B cell (primary cell): Measurements from ENCODE around the gene LAMA1. TPM values are rescaled to one million over a fixed set of nuclear protein-coding genes. Genes with fewer than 3 reads are reported as not detected.

Experiments
- ATAC-seq: fragments of 200-7000 bp; cut with Tn5 transposase; one replicate; pipeline ENCODE4 v1.10.0; 2021; ENCODE audit warnings: low read depth, mild to moderate bottlenecking, moderate number of reproducible peaks, moderate library complexity
- CTCF ChIA-PET: fragments of 350-600 bp; sonication (Branson Sonifier 250); formaldehyde crosslinking; loops from one replicate; lab custom pipeline; 2021; ENCODE audit warnings: antibody characterized with exemption, inconsistent platforms; lab: Charles Lee
- POLR2A ChIA-PET: fragments of 350-600 bp; sonication (Branson Sonifier 250); formaldehyde crosslinking; loops from one replicate; lab custom pipeline; 2021; ENCODE audit warnings: antibody characterized with exemption; lab: Charles Lee
- DNase-seq: peaks from one replicate; pipeline ENCODE4 v3.0.0; 2013
- H2AFZ ChIP-seq: 2 replicates; pipeline ENCODE4 v1.6.1; 2012; ENCODE audit warnings: mild to moderate bottlenecking, low read depth, low read length; ENCODE audit not compliant: insufficient read depth, poor library complexity, severe bottlenecking
- H3K27ac ChIP-seq, 2 donors: 1 replicate in 1 of 2; 2 replicates in 1 of 2; pipeline ENCODE4 v1.5.1; 2012 to 2013; ENCODE audit warnings: low read length in 2 of 2, mild to moderate bottlenecking in 2 of 2, moderate library complexity in 1 of 2
- H3K27me3 ChIP-seq, 4 experiments: fragments of 200-600 bp in 1 of 4; sonication (generic) in 1 of 4; replicated peaks in 1 of 4; 1 replicate in 2 of 4; 2 replicates in 2 of 4; pipeline versions ENCODE4 v1.6.1 to v1.7.0; 2013 to 2016; ENCODE audit warnings: low read length in 3 of 4, mild to moderate bottlenecking in 2 of 4, mixed read lengths in 1 of 4, moderate library complexity in 1 of 4; ENCODE audit not compliant: insufficient read depth in 4 of 4, control insufficient read depth in 3 of 4; ENCODE audit errors: control extremely low read depth in 1 of 4
- H3K36me3 ChIP-seq, 2 experiments: replicated peaks in 1 of 2; 1 replicate in 1 of 2; 2 replicates in 1 of 2; pipeline versions ENCODE4 v1.6.1 to v1.7.1; 2013; ENCODE audit warnings: low read length in 1 of 2; ENCODE audit not compliant: insufficient read depth in 2 of 2, control insufficient read depth in 1 of 2; ENCODE audit errors: control extremely low read depth in 1 of 2, extremely low read depth in 1 of 2
- H3K4me1 ChIP-seq, 2 donors: fragments of 200-600 bp in 1 of 2; sonication (generic) in 1 of 2; 1 replicate in 1 of 2; 2 replicates in 1 of 2; pipeline versions ENCODE4 v1.5.1 to v1.6.1; 2013 to 2017; ENCODE audit warnings: low read length in 2 of 2; ENCODE audit not compliant: control insufficient read depth in 2 of 2, insufficient read depth in 2 of 2
- H3K4me2 ChIP-seq: replicated peaks from 2 replicates; pipeline ENCODE3; 2012; ENCODE audit warnings: mild to moderate bottlenecking, low read depth, low read length; ENCODE audit not compliant: poor library complexity, severe bottlenecking
- H3K4me3 ChIP-seq, 5 experiments: fragments of 200-600 bp in 1 of 5; sonication (generic) in 1 of 5; 1 replicate in 3 of 5; 2 replicates in 2 of 5; pipeline versions ENCODE4 v1.5.1 to v1.7.0; 2011 to 2016; ENCODE audit warnings: low read length in 4 of 5, mild to moderate bottlenecking in 4 of 5, low read depth in 2 of 5, control low read depth in 1 of 5, moderate library complexity in 1 of 5; ENCODE audit not compliant: insufficient read depth in 1 of 5; ENCODE audit errors: control extremely low read depth in 1 of 5, extremely low read depth in 1 of 5
- H3K79me2 ChIP-seq: fragments of 200-600 bp; sonication (generic); one replicate; pipeline ENCODE4 v1.6.0; 2016; ENCODE audit warnings: low read length; ENCODE audit not compliant: control insufficient read depth, insufficient read depth
- H3K9ac ChIP-seq: fragments of 200-600 bp; sonication (generic); 2 replicates; pipeline ENCODE4 v1.6.1; 2017; ENCODE audit warnings: mild to moderate bottlenecking, low read length, moderate library complexity
- H3K9me3 ChIP-seq, 3 donors: one replicate each; pipeline versions ENCODE4 v1.6.1 to v1.7.1; 2013; ENCODE audit warnings: low read length in 2 of 3; ENCODE audit not compliant: control insufficient read depth in 2 of 3, insufficient read depth in 1 of 3; ENCODE audit errors: control extremely low read depth in 1 of 3
- H4K20me1 ChIP-seq: 2 replicates; pipeline ENCODE4 v1.6.0; 2012; ENCODE audit warnings: mild to moderate bottlenecking, low read length; ENCODE audit not compliant: insufficient read depth, control insufficient read depth, poor library complexity, severe bottlenecking
- H3K27ac Mint-ChIP-seq: one replicate; pipeline ENCODE4 v1.8.0; 2021; ENCODE audit warnings: mixed read lengths
- H3K27me3 Mint-ChIP-seq: one replicate; pipeline ENCODE4 v1.8.0; 2021; ENCODE audit warnings: mixed read lengths
- H3K4me1 Mint-ChIP-seq: one replicate; pipeline ENCODE4 v1.8.0; 2021; ENCODE audit warnings: mixed read lengths
- H3K4me3 Mint-ChIP-seq: one replicate; pipeline ENCODE4 v1.8.0; 2021; ENCODE audit warnings: mixed read lengths
- H3K9me3 Mint-ChIP-seq: one replicate; pipeline ENCODE4 v1.8.0; 2022; ENCODE audit warnings: mixed read lengths; ENCODE audit not compliant: insufficient read depth
- CTCF ChIP-seq: fragments of 200-600 bp; IDR thresholded peaks from one replicate; pipeline ENCODE4 v1.8.0; 2022; ENCODE audit warnings: antibody characterized with exemption, mild to moderate bottlenecking
- EZH2 ChIP-seq: IDR thresholded peaks from 2 replicates; pipeline ENCODE4 v1.6.1; 2012; ENCODE audit warnings: borderline replicate concordance, low read depth, mild to moderate bottlenecking, moderate library complexity, low read length; ENCODE audit not compliant: insufficient read depth, poor library complexity, severe bottlenecking
- WGBS: methylation state at CpG from one replicate; pipeline ENCODE4 v1.1.5; 2013; ENCODE audit warnings: missing lambda C conversion rate; ENCODE audit not compliant: insufficient coverage; 5-methylcytosine and 5-hydroxymethylcytosine counted together
- intact Hi-C: fragments of 100-400 bp; cut with micrococcal nuclease; formaldehyde crosslinking; loops from one replicate; pipeline ENCODE4 v1.10.0; 2022
- polyA plus RNA-seq: library from polyadenylated mRNA; depleted of rRNA; stranded (reverse); fragments of >200 nt; gene quantifications from 2 replicates; pipeline ENCODE4 v1.2.3, GENCODE V29; 2012
- total RNA-seq, 2 donors: library from RNA; stranded (reverse); fragments of 120-200 nt in 1 of 2; gene quantifications; 1 replicate in 1 of 2; 2 replicates in 1 of 2; pipeline versions ENCODE4 v1.2.3 to v1.2.4, GENCODE V29; 2013 to 2022

The LAMA1 gene
- total and polyA plus RNA-seq, 2 donors (not counting 1 experiment from before 2014, with no cell fraction given), result not detected

- intact Hi-C loops, result no loop called here
- H3K36me3 ChIP-seq, result no peaks in the 10 kb centered on the region
- no peak overlapping the region for H3K4me3 Mint-ChIP-seq
- no peaks in the 10 kb centered on the region for H4K20me1 ChIP-seq
- peaks cover 3% of the 10 kb centered on the region for H3K27me3 Mint-ChIP-seq
- H3K9me3 ChIP-seq, result peaks cover 0 to 10% (median 0%) of the 10 kb centered on the region in 3 donors
- no peak overlapping the region for H2AFZ ChIP-seq
- POLR2A ChIA-PET, result no interaction called here
- H3K4me1 ChIP-seq, result no peaks in the 10 kb centered on the region
- no peaks in the 10 kb centered on the region for H3K9me3 Mint-ChIP-seq
- H3K9ac ChIP-seq, result no peak overlapping the region
- DNase-seq (no peak), ATAC-seq (no peak)
- H3K4me2 ChIP-seq, result no peak overlapping the region
- H3K4me3 ChIP-seq, result no peak overlapping the region
- no peak for TF ChIP-seq EZH2
- no peak for TF ChIP-seq CTCF
- H3K27ac ChIP-seq, result no peak overlapping the region
- no peaks in the 10 kb centered on the region for H3K27me3 ChIP-seq
- 57% methylated on average over 16 of the region's 19 CpGs for WGBS
- CTCF ChIA-PET, result no interaction called here
- H3K27ac Mint-ChIP-seq, result no peak overlapping the region
- H3K4me1 Mint-ChIP-seq, result no peaks in the 10 kb centered on the region
- H3K79me2 ChIP-seq, result no peaks in the 10 kb centered on the region
Measured at GRCh38 chr18:7011142-7011541, 106.5 kb downstream of the LAMA1 start.

GRCh38 chr18:7004009-7004408, 113.6 kb downstream of the LAMA1 start:
- Histone ChIP-seq H3K27me3 (no peaks in the 10 kb centered on the region), H3K4me3 (no peak overlapping the region), H3K4me2 (no peak overlapping the region), H4K20me1 (no peaks in the 10 kb centered on the region), H2AFZ (no peak overlapping the region), H3K27ac (no peak overlapping the region), H3K9ac (no peak overlapping the region), H3K79me2 (no peaks in the 10 kb centered on the region), H3K9me3 (peaks cover 0 to 12% (median 0%) of the 10 kb centered on the region in 3 donors), H3K36me3 (no peaks in the 10 kb centered on the region), H3K4me1 (no peaks in the 10 kb centered on the region)
- POLR2A ChIA-PET, result no interaction called here
- CTCF ChIA-PET, result no interaction called here
- Mint-ChIP-seq H3K27ac (no peak overlapping the region), H3K4me3 (no peak overlapping the region), H3K27me3 (no peaks in the 10 kb centered on the region), H3K4me1 (no peaks in the 10 kb centered on the region), H3K9me3 (no peaks in the 10 kb centered on the region)
- no peak for DNase-seq
- WGBS, result 89% methylated on average over 4 of the region's 6 CpGs
- ATAC-seq, result no peak
- intact Hi-C loops, result no loop called here
- no peak for TF ChIP-seq CTCF
- TF ChIP-seq EZH2, result no peak
